Effector memory CD8-positive, alpha-beta T cell (primary cell): ENCODE measurements around the gene DYDC2.

ENCODE experiments used
- ATAC-seq: fragments of 150-1000 bp; cut with Tn5 transposase; replicated peaks from 2 replicates; pipeline ENCODE4 v1.10.0; 2021; ENCODE audit warnings: mild to moderate bottlenecking, moderate library complexity
- DNase-seq, 3 experiments: peaks; one replicate each; pipeline ENCODE4 v3.0.0; 2021
- H3K27ac Mint-ChIP-seq, 2 donors: one replicate each; pipeline ENCODE4 v1.8.0; 2022; ENCODE audit warnings: mild to moderate bottlenecking in 2 of 2, mixed read lengths in 2 of 2, moderate library complexity in 2 of 2
- H3K27me3 Mint-ChIP-seq, 2 donors: one replicate each; pipeline ENCODE4 v1.8.0; 2022; ENCODE audit warnings: mixed read lengths in 2 of 2
- H3K36me3 Mint-ChIP-seq: one replicate; pipeline ENCODE4 v1.8.0; 2022; ENCODE audit warnings: mild to moderate bottlenecking, moderate library complexity, mixed read lengths; ENCODE audit not compliant: insufficient read depth
- H3K4me1 Mint-ChIP-seq, 2 donors: one replicate each; pipeline ENCODE4 v1.8.0; 2022; ENCODE audit warnings: low read depth in 2 of 2, mixed read lengths in 2 of 2
- H3K4me3 Mint-ChIP-seq, 2 donors: one replicate each; pipeline ENCODE4 v1.8.0; 2022; ENCODE audit warnings: mild to moderate bottlenecking in 2 of 2, mixed read lengths in 2 of 2, moderate library complexity in 2 of 2
- H3K9me3 Mint-ChIP-seq, 2 donors: one replicate each; pipeline ENCODE4 v1.8.0; 2022; ENCODE audit warnings: mixed read lengths in 2 of 2

DYDC2 gene

DNA sequence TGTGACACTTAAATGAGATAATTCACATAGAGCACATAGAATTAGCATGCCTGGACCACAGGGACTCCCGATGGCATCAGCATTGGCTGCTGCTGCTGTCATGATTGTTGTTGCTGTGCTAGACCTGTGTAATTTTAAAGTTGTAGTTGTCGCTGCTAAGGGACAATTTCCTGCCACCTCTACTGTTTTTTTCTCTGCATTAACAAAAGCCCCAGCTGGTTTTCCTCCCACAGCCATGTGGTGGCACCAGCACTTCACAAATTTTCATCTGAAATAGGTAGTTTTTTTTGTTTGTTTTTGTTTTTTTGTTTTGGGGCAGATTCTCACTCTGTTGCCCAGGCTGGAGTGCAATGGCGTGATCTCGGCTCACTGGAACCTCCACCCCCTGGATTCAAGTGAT is 26.4 kb downstream of the DYDC2 start:
- H3K27ac Mint-ChIP-seq = no peak overlapping the region
- peak; percentile 21 to 31 (median 25) for DNase-seq
- peaks cover 3% of the 10 kb centered on the region for H3K36me3 Mint-ChIP-seq
- peaks cover 16 to 19% of the 10 kb centered on the region in 2 donors for H3K27me3 Mint-ChIP-seq
- no peaks in the 10 kb centered on the region for H3K9me3 Mint-ChIP-seq
- no peak overlapping the region for H3K4me3 Mint-ChIP-seq
- H3K4me1 Mint-ChIP-seq = peaks cover 6 to 7% of the 10 kb centered on the region in 2 donors
- peak; percentile 68 for ATAC-seq

GRCh38 chr10:80390740-80391139 is 34.2 kb downstream of the DYDC2 start:
- Mint-ChIP-seq H3K9me3 (no peaks in the 10 kb centered on the region), H3K27ac (no peak overlapping the region), H3K27me3 (peaks cover 17 to 23% of the 10 kb centered on the region in 2 donors), H3K36me3 (no peaks in the 10 kb centered on the region), H3K4me3 (no peak overlapping the region), H3K4me1 (no peaks in the 10 kb centered on the region)
- no peak for ATAC-seq
- DNase-seq = no peak

DNA sequence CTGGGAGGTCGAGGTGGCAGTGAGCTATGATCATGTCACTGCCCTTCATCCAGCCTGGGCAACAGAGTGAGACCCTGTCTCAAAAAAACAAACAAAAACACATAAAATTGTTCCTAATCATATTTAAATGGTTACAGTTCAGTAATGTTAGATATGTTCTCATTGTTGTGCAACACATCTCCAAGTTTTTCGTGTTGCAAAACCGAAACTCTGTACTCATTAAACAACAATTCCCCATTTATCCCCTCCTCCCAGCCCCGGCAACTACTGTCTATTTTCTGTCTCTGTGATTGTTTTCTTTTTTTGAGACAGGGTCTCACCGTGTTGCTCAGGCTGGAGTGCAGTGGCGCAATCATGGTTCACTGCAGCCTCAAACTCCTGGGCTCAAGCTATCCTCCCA is 35.7 kb downstream of the DYDC2 start:
- Mint-ChIP-seq H3K27me3 (peaks cover 18 to 33% of the 10 kb centered on the region in 2 donors), H3K4me3 (no peak overlapping the region), H3K27ac (no peak overlapping the region), H3K9me3 (no peaks in the 10 kb centered on the region), H3K4me1 (no peaks in the 10 kb centered on the region), H3K36me3 (no peaks in the 10 kb centered on the region)
- ATAC-seq = no peak
- DNase-seq = no peak

- H3K36me3 Mint-ChIP-seq = no peaks in the 10 kb centered on the region
- H3K4me3 Mint-ChIP-seq = no peak overlapping the region
- ATAC-seq (no peak), DNase-seq (no peak)
- no peaks in the 10 kb centered on the region for H3K9me3 Mint-ChIP-seq
- H3K27ac Mint-ChIP-seq = no peak overlapping the region
- H3K27me3 Mint-ChIP-seq = peaks cover 18 to 39% of the 10 kb centered on the region in 2 donors
- no peaks in the 10 kb centered on the region for H3K4me1 Mint-ChIP-seq
Measured at GRCh38 chr10:80394358-80394916, 37.9 kb downstream of the DYDC2 start.

- no peak for ATAC-seq
- no peak overlapping the region for H3K27ac Mint-ChIP-seq
Measured at GRCh38 chr10:80397014-80397413, 40.4 kb downstream of the DYDC2 start.

GRCh38 chr10:80400136-80400804 is 43.7 kb downstream of the DYDC2 start:
- ATAC-seq (no peak), DNase-seq (no peak)
- Mint-ChIP-seq H3K9me3 (no peaks in the 10 kb centered on the region), H3K4me1 (no peaks in the 10 kb centered on the region), H3K4me3 (no peak overlapping the region), H3K27ac (no peak overlapping the region), H3K36me3 (no peaks in the 10 kb centered on the region), H3K27me3 (peaks cover 10 to 20% of the 10 kb centered on the region in 2 donors)

More at GRCh38 chr10:80397014-80397413, 40.4 kb downstream of the DYDC2 start:
- H3K27me3 Mint-ChIP-seq = peaks cover 18 to 30% of the 10 kb centered on the region in 2 donors
- no peaks in the 10 kb centered on the region for H3K4me1 Mint-ChIP-seq
- no peaks in the 10 kb centered on the region for H3K9me3 Mint-ChIP-seq
- no peak for DNase-seq
- H3K4me3 Mint-ChIP-seq = no peak overlapping the region
- H3K36me3 Mint-ChIP-seq = no peaks in the 10 kb centered on the region

- Mint-ChIP-seq H3K4me1 (peaks cover 7% of the 10 kb centered on the region in 2 donors), H3K27ac (no peak overlapping the region), H3K9me3 (no peaks in the 10 kb centered on the region), H3K27me3 (peaks cover 0 to 7% of the 10 kb centered on the region in 2 donors), H3K4me3 (no peak overlapping the region), H3K36me3 (no peaks in the 10 kb centered on the region)
- ATAC-seq = no peak
- no peak for DNase-seq
Measured at GRCh38 chr10:80405035-80405434, 48.5 kb downstream of the DYDC2 start.

DNA sequence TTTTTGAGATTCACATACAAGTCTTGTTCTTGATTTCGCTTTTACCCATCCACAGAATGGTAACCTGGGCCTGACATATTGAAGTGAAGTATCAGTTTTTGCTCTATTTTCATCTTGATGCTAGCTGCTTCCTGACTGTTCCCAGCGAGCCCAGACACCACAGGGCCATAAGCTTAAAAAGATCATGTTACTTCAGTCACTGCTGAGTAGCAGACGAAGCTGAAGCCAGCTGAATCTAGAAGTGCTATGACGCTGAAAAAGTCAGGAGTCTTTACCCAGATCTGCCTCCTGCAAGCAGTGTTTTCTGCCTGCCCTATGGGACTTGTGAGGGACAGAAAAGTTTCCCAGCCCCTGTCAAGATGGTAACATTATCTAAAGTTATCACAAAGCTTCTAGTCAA is 49.0 kb downstream of the DYDC2 start:
- Mint-ChIP-seq H3K4me1 (peaks cover 7% of the 10 kb centered on the region in 2 donors), H3K9me3 (no peaks in the 10 kb centered on the region), H3K27me3 (peaks cover 0 to 7% of the 10 kb centered on the region in 2 donors), H3K27ac (no peak overlapping the region), H3K36me3 (no peaks in the 10 kb centered on the region), H3K4me3 (no peak overlapping the region)
- ATAC-seq (no peak), DNase-seq (no peak)

DNA sequence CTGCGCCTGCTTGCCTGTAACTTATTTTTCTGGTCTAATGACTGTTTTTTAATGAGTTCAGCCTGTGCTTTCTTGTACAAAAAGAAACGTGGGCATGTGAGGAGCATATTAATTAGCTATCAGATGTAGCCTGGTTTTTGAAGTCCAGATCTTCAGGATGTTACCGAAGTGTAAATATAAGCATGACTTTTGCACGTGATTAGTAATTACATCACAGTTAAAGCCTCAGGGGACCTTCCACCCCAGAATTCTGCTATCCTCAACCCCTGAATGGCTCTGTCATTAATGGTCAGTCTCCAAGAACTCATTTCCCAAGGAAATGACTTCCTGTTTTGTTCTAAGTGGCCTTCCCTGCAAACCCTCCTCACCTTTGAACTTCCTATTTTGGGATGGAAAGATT is 49.6 kb downstream of the DYDC2 start:
- Mint-ChIP-seq H3K27ac (no peak overlapping the region), H3K27me3 (peaks cover 0 to 7% of the 10 kb centered on the region in 2 donors), H3K36me3 (no peaks in the 10 kb centered on the region), H3K9me3 (no peaks in the 10 kb centered on the region), H3K4me3 (no peak overlapping the region), H3K4me1 (peaks cover 7% of the 10 kb centered on the region in 2 donors)
- no peak for DNase-seq
- ATAC-seq = no peak

DNA sequence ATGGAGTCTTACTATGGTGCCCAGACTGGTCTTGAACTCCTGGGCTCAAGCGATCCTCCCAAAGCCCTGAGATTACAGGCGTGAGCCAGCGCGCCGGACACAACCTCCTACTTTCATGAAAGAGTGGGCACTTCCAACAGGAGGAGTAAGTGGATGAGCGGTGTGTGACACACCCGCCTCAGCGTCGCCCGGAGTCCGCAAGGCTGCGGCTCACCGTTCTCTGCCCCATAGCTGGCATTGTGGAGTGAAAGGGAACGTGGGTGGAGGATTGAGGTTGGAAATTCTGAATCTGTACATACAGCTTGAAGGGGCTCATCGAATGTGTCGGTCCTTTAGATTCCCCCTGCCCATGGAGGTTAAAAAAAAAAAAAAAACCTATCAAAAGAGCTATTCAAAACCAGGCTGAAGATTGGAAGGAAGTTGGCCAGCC is 51.2 kb downstream of the DYDC2 start:
- Mint-ChIP-seq H3K27me3 (peaks cover 0 to 7% of the 10 kb centered on the region in 2 donors), H3K27ac (peak overlapping the region in 1 of 2 donors; percentile 73), H3K9me3 (no peaks in the 10 kb centered on the region), H3K4me3 (peak overlapping the region; percentile 90 to 91), H3K36me3 (no peaks in the 10 kb centered on the region), H3K4me1 (peaks cover 7% of the 10 kb centered on the region in 2 donors)
- ATAC-seq = peak; percentile 29
- DNase-seq = no peak

DNA sequence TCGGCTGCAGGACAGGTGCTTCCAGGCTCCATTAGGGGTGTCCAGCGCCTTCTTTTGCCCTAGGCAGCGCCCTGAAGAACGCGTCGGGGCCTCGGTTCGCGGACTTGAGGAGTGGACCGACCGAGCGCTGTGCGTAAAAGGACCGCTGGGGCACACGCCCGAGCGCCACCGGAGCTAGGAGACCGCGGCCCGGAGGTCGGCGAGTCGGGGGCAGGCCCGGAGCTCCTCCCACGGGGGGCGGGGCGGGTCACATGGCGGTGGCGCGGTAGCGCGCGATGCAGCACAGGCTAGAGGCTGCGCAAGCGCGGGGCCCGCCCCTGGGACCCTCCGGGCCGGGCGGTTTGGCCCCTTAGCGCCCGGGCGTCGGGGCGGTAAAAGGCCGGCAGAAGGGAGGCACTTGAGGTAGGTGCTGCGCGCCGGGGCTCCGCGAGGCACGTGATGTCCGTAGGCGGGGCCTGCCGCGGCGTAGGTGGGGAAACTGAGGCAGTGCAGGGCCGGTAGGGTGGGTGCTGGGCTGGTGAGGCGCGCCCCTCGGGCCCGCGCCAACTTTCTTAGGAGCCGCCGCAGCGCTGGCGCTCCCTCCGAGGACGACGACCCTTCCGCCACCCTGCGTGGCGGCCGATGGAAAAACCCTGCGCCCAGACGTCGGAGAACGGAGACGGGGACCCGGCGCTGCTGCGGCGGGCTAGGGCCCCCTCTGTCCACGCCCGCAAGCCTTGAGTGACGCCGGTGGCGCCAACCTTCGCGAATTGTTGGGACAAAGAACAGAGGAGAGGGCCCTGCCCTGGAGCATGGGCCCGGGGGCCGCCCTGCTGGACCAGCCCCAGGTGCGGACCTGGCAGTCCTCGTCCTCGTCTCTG is 51.9 kb downstream of the DYDC2 start, which contains the start of gene PRXL2A:
PRXL2A (plus strand) TSS at position 310 of the 860 bp plus-strand sequence. CDS start 11,917 bp downstream, outside the sequence.
- peak within 1 kb of the TSS in 1 of 2 donors; percentile 73 for H3K27ac Mint-ChIP-seq
- no peaks in the 10 kb centered on the region for H3K36me3 Mint-ChIP-seq
- peak within 1 kb of the TSS; percentile 90 to 91 for H3K4me3 Mint-ChIP-seq
- peaks cover 0 to 7% of the 10 kb centered on the region in 2 donors for H3K27me3 Mint-ChIP-seq
- peaks cover 7% of the 10 kb centered on the region in 2 donors for H3K4me1 Mint-ChIP-seq
- ATAC-seq (peak; percentile 96), DNase-seq (peak; percentile 70 to 75 (median 71))
- no peaks in the 10 kb centered on the region for H3K9me3 Mint-ChIP-seq

GRCh38 chr10:80409121-80409520 is 52.5 kb downstream of the DYDC2 start:
- Mint-ChIP-seq H3K27me3 (peaks cover 0 to 7% of the 10 kb centered on the region in 2 donors), H3K4me1 (peaks cover 7% of the 10 kb centered on the region in 2 donors), H3K27ac (peak overlapping the region in 1 of 2 donors; percentile 65)

GRCh38 chr10:80410122-80410521 is 53.5 kb downstream of the DYDC2 start:
- peaks cover 7% of the 10 kb centered on the region in 2 donors for H3K4me1 Mint-ChIP-seq
- H3K4me3 Mint-ChIP-seq = peak overlapping the region in 1 of 2 donors; percentile 45
- H3K9me3 Mint-ChIP-seq = no peaks in the 10 kb centered on the region
- no peak for DNase-seq
- no peak for ATAC-seq
- peaks cover 0 to 7% of the 10 kb centered on the region in 2 donors for H3K27me3 Mint-ChIP-seq
- H3K27ac Mint-ChIP-seq = no peak overlapping the region
- H3K36me3 Mint-ChIP-seq = no peaks in the 10 kb centered on the region

More at GRCh38 chr10:80409121-80409520, 52.5 kb downstream of the DYDC2 start:
- Mint-ChIP-seq H3K36me3 (no peaks in the 10 kb centered on the region), H3K4me3 (peak overlapping the region; percentile 45 to 91), H3K9me3 (no peaks in the 10 kb centered on the region)
- ATAC-seq (no peak), DNase-seq (no peak)
